Glutamatergic neuron (in vitro differentiated cells): ENCODE results near the gene LITAF. TPM values are rescaled to one million over a fixed set of nuclear protein-coding genes. Genes with fewer than 3 reads are reported as not detected.
"Not testable (repeated sequence)": the region's sequence is repeated elsewhere in the genome, so short reads cannot be mapped to it uniquely, and the experiment has no call there.

ENCODE experiments used
- DNase-seq: peaks from one replicate; pipeline ENCODE4 v3.0.0; 2022
- H3K27ac Mint-ChIP-seq: one replicate; pipeline ENCODE4 v1.8.0; 2020; ENCODE audit warnings: mild to moderate bottlenecking, mixed read lengths, inconsistent platforms; ENCODE audit not compliant: unreplicated experiment
- H3K27me3 Mint-ChIP-seq: one replicate; pipeline ENCODE4 v1.8.0; 2020; ENCODE audit warnings: mild to moderate bottlenecking, moderate library complexity, mixed read lengths, inconsistent platforms; ENCODE audit not compliant: unreplicated experiment
- H3K36me3 Mint-ChIP-seq: one replicate; pipeline ENCODE4 v1.8.0; 2020; ENCODE audit warnings: mild to moderate bottlenecking, mixed read lengths, inconsistent platforms; ENCODE audit not compliant: unreplicated experiment
- H3K4me1 Mint-ChIP-seq: one replicate; pipeline ENCODE4 v1.8.0; 2020; ENCODE audit warnings: mild to moderate bottlenecking, low read depth, mixed read lengths, inconsistent platforms; ENCODE audit not compliant: unreplicated experiment
- H3K4me3 Mint-ChIP-seq: one replicate; pipeline ENCODE4 v1.8.0; 2020; ENCODE audit warnings: mild to moderate bottlenecking, mixed read lengths, inconsistent platforms; ENCODE audit not compliant: unreplicated experiment
- H3K9me3 Mint-ChIP-seq: one replicate; pipeline ENCODE4 v1.8.0; 2020; ENCODE audit warnings: mild to moderate bottlenecking, moderate library complexity, mixed read lengths, inconsistent platforms; ENCODE audit not compliant: unreplicated experiment
- CTCF ChIP-seq: fragments of 200-600 bp; sonication (generic); IDR thresholded peaks from one replicate; pipeline ENCODE4 v1.5.0; 2021; ENCODE audit not compliant: partially characterized antibody, unreplicated experiment
- total RNA-seq: library from RNA; stranded (reverse); fragmentation: NEBNext Ultra II Directional; extraction: Animal tissue kit (Norgen Biotek cat#: 25700); gene quantifications from one replicate; pipeline ENCODE4 v1.2.1, GENCODE V29; 2021; ENCODE audit not compliant: unreplicated experiment

LITAF gene
- total RNA-seq, 1 donor from 2014 or later = 29.2 TPM

- H3K9me3 Mint-ChIP-seq = no peaks in the 10 kb centered on the region
- peaks cover 6% of the 10 kb centered on the region for H3K36me3 Mint-ChIP-seq
- TF ChIP-seq CTCF = no peak
- peaks cover 4% of the 10 kb centered on the region for H3K27me3 Mint-ChIP-seq
- H3K4me3 Mint-ChIP-seq = no peak overlapping the region
- H3K27ac Mint-ChIP-seq = no peak overlapping the region
- no peak for DNase-seq
- no peaks in the 10 kb centered on the region for H3K4me1 Mint-ChIP-seq
Measured at GRCh38 chr16:11506741-11507305, 79.9 kb downstream of the LITAF start.

GRCh38 chr16:11504261-11504660 lies 82.5 kb downstream of the LITAF start:
- H3K27ac Mint-ChIP-seq, H3K4me3 Mint-ChIP-seq, H3K9me3 Mint-ChIP-seq, H3K27me3 Mint-ChIP-seq, DNase-seq, H3K36me3 Mint-ChIP-seq, H3K4me1 Mint-ChIP-seq: not testable (repeated sequence)

- Mint-ChIP-seq H3K27me3 (no peaks in the 10 kb centered on the region), H3K4me3 (no peak overlapping the region), H3K4me1 (no peaks in the 10 kb centered on the region), H3K36me3 (no peaks in the 10 kb centered on the region), H3K9me3 (no peaks in the 10 kb centered on the region), H3K27ac (no peak overlapping the region)
- DNase-seq = no peak
- no peak for TF ChIP-seq CTCF
Measured at GRCh38 chr16:11503566-11503965, 83.2 kb downstream of the LITAF start.

- Mint-ChIP-seq H3K27ac (no peak overlapping the region), H3K9me3 (no peaks in the 10 kb centered on the region), H3K4me1 (peaks cover 1% of the 10 kb centered on the region), H3K4me3 (no peak overlapping the region), H3K27me3 (no peaks in the 10 kb centered on the region), H3K36me3 (no peaks in the 10 kb centered on the region)
- DNase-seq = no peak
- no peak for TF ChIP-seq CTCF
Measured at GRCh38 chr16:11502239-11502638, 84.5 kb downstream of the LITAF start.

GRCh38 chr16:11501632-11502031 lies 85.1 kb downstream of the LITAF start:
- Mint-ChIP-seq H3K9me3 (no peaks in the 10 kb centered on the region), H3K4me3 (no peak overlapping the region), H3K36me3 (no peaks in the 10 kb centered on the region), H3K27me3 (no peaks in the 10 kb centered on the region), H3K4me1 (peaks cover 1% of the 10 kb centered on the region), H3K27ac (no peak overlapping the region)
- TF ChIP-seq CTCF = no peak
- no peak for DNase-seq
